WTC11 (cell line): ENCODE measurements around the gene CASP2. TPM values are rescaled to one million over a fixed set of nuclear protein-coding genes. Genes with fewer than 3 reads are reported as not detected.

Experiments used
- ATAC-seq: fragments of 200-7000 bp; cut with Tn5 transposase; 2 replicates; pipeline ENCODE4 v1.10.0; 2021; ENCODE audit warnings: mild to moderate bottlenecking, moderate library complexity
- CTCF ChIA-PET: fragments of 300-600 bp; sonication (Branson Sonifier 250); formaldehyde crosslinking; loops from one replicate; lab custom pipeline; 2021; ENCODE audit warnings: antibody characterized with exemption; lab: Charles Lee
- POLR2A ChIA-PET: fragments of 350-600 bp; sonication (Branson Sonifier 250); formaldehyde crosslinking; loops from one replicate; lab custom pipeline; 2021; ENCODE audit warnings: antibody characterized with exemption; lab: Charles Lee
- DNase-seq: peaks from one replicate; pipeline ENCODE4 v3.0.0; 2021; ENCODE audit warnings: low spot score
- H3K27ac Mint-ChIP-seq: 2 replicates; pipeline ENCODE4 v1.8.0; 2021; ENCODE audit warnings: mixed read lengths
- H3K27me3 Mint-ChIP-seq: 2 replicates; pipeline ENCODE4 v1.8.0; 2021; ENCODE audit warnings: low read depth, mild to moderate bottlenecking, moderate library complexity, mixed read lengths
- H3K36me3 Mint-ChIP-seq: 2 replicates; pipeline ENCODE4 v1.8.0; 2021; ENCODE audit warnings: mixed read lengths
- H3K4me1 Mint-ChIP-seq: 2 replicates; pipeline ENCODE4 v1.8.0; 2022; ENCODE audit warnings: mixed read lengths
- H3K4me3 Mint-ChIP-seq: 2 replicates; pipeline ENCODE4 v1.8.0; 2021; ENCODE audit warnings: mild to moderate bottlenecking, moderate library complexity, mixed read lengths
- H3K9me3 Mint-ChIP-seq: 2 replicates; pipeline ENCODE4 v1.8.0; 2021; ENCODE audit warnings: mixed read lengths
- ARID4B ChIP-seq: sonication (generic); formaldehyde crosslinking; IDR thresholded peaks from 2 replicates; pipeline ENCODE4 v1.8.0; 2023; ENCODE audit warnings: missing genetic modification reagents, mild to moderate bottlenecking, borderline replicate concordance
- ATF2 ChIP-seq: sonication (generic); formaldehyde crosslinking; IDR thresholded peaks from 2 replicates; pipeline ENCODE4 v1.8.1; 2022; ENCODE audit warnings: low read depth, missing genetic modification reagents, borderline replicate concordance
- CTCF ChIP-seq: fragments of 200-600 bp; IDR thresholded peaks from 2 replicates; pipeline ENCODE4 v1.8.0; 2022; ENCODE audit warnings: antibody characterized with exemption
- ESRRA ChIP-seq: sonication (generic); formaldehyde crosslinking; IDR thresholded peaks from 2 replicates; pipeline ENCODE4 v1.8.1; 2022; ENCODE audit warnings: mild to moderate bottlenecking, missing genetic modification reagents, borderline replicate concordance
- FOXJ3 ChIP-seq: sonication (generic); formaldehyde crosslinking; IDR thresholded peaks from 2 replicates; pipeline ENCODE4 v1.9.0; 2021; ENCODE audit warnings: missing genetic modification reagents, mild to moderate bottlenecking, borderline replicate concordance
- FOXP1 ChIP-seq: sonication (generic); formaldehyde crosslinking; IDR thresholded peaks from 2 replicates; pipeline ENCODE4 v1.8.0; 2022; ENCODE audit warnings: missing genetic modification reagents, mild to moderate bottlenecking, moderate library complexity, borderline replicate concordance
- GRHL2 ChIP-seq: fragments of 250-450 bp; sonication (Bioruptor Pico); IDR thresholded peaks from 2 replicates; pipeline ENCODE4 v1.8.0; 2022; ENCODE audit warnings: mild to moderate bottlenecking, moderate library complexity; ENCODE audit not compliant: insufficient replicate concordance, severe bottlenecking
- NR3C1 ChIP-seq: sonication (generic); formaldehyde crosslinking; conservative IDR thresholded peaks from 2 replicates; pipeline ENCODE4 v1.8.1; 2023; ENCODE audit warnings: low read depth, mild to moderate bottlenecking, missing genetic modification reagents
- RELA ChIP-seq: sonication (generic); formaldehyde crosslinking; IDR thresholded peaks from 2 replicates; pipeline ENCODE4 v1.8.1; 2022; ENCODE audit warnings: missing genetic modification reagents, mild to moderate bottlenecking, borderline replicate concordance
- USF2 ChIP-seq: sonication (generic); formaldehyde crosslinking; IDR thresholded peaks from 2 replicates; pipeline ENCODE4 v1.8.1; 2023; ENCODE audit warnings: mild to moderate bottlenecking, missing genetic modification reagents, moderate library complexity
- ZNF138 ChIP-seq: sonication (generic); formaldehyde crosslinking; conservative IDR thresholded peaks from 2 replicates; pipeline ENCODE4 v1.8.1; 2022; ENCODE audit warnings: mild to moderate bottlenecking, moderate library complexity, missing genetic modification reagents
- total RNA-seq: library from RNA; stranded (reverse); gene quantifications from 3 replicates; pipeline ENCODE4 v1.2.3, GENCODE V29; 2021
- TF ChIP-seq, protein P1 (sequence below): sonication (generic); formaldehyde crosslinking; IDR thresholded peaks from 2 replicates; pipeline ENCODE4 v1.8.0; 2022; ENCODE audit warnings: missing genetic modification reagents
- TF ChIP-seq, protein P2 (sequence below): sonication (generic); formaldehyde crosslinking; IDR thresholded peaks from 2 replicates; pipeline ENCODE4 v1.8.1; 2022; ENCODE audit warnings: mild to moderate bottlenecking, moderate library complexity, missing genetic modification reagents

CASP2 gene
- total RNA-seq, 1 experiment from 2014 or later = 35.4 TPM

DNA sequence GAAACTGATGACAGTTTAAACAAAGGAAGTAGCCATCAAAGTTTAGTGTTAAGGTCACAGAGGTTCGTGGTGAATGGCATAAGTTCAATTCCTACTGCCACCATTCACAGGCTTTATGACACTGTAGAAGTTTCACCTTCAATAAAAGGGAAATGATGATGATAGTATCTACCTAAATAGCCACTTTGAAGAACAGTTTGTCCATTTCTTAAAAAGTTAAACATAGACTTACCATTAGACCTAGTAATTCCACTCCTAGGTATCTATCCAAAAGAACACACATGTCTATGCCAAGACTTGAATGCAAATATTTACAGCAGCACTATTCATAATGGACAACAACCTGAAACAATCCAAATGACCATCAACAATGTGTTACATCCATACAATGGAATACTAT lies 43.8 kb upstream of the CASP2 start:
- Mint-ChIP-seq H3K27ac (no peak overlapping the region), H3K36me3 (no peaks in the 10 kb centered on the region), H3K4me3 (no peak overlapping the region), H3K9me3 (no peaks in the 10 kb centered on the region), H3K27me3 (peaks cover 16% of the 10 kb centered on the region), H3K4me1 (no peaks in the 10 kb centered on the region)
- CTCF ChIA-PET = interaction anchor here (1.6 kb wide), 1 partner anchor 29 kb away, joined by 4 read pairs; no protein-coding TSS in a partner anchor
- TF ChIP-seq RELA (CRISPR knock-in tag) (no peak), FOXJ3 (CRISPR knock-in tag) (no peak), USF2 (CRISPR knock-in tag) (no peak), ESRRA (no peak), ATF2 (no peak), FOXP1 (no peak), CTCF (no peak), ARID4B (CRISPR knock-in tag) (no peak), NR3C1 (CRISPR knock-in tag) (no peak), GRHL2 (CRISPR knock-in tag) (no peak), ZNF138 (CRISPR knock-in tag) (no peak)
- TF ChIP-seq, protein P1, sequence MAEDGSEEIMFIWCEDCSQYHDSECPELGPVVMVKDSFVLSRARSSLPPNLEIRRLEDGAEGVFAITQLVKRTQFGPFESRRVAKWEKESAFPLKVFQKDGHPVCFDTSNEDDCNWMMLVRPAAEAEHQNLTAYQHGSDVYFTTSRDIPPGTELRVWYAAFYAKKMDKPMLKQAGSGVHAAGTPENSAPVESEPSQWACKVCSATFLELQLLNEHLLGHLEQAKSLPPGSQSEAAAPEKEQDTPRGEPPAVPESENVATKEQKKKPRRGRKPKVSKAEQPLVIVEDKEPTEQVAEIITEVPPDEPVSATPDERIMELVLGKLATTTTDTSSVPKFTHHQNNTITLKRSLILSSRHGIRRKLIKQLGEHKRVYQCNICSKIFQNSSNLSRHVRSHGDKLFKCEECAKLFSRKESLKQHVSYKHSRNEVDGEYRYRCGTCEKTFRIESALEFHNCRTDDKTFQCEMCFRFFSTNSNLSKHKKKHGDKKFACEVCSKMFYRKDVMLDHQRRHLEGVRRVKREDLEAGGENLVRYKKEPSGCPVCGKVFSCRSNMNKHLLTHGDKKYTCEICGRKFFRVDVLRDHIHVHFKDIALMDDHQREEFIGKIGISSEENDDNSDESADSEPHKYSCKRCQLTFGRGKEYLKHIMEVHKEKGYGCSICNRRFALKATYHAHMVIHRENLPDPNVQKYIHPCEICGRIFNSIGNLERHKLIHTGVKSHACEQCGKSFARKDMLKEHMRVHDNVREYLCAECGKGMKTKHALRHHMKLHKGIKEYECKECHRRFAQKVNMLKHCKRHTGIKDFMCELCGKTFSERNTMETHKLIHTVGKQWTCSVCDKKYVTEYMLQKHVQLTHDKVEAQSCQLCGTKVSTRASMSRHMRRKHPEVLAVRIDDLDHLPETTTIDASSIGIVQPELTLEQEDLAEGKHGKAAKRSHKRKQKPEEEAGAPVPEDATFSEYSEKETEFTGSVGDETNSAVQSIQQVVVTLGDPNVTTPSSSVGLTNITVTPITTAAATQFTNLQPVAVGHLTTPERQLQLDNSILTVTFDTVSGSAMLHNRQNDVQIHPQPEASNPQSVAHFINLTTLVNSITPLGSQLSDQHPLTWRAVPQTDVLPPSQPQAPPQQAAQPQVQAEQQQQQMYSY (CRISPR knock-in tag) = no peak
- TF ChIP-seq, protein P2, sequence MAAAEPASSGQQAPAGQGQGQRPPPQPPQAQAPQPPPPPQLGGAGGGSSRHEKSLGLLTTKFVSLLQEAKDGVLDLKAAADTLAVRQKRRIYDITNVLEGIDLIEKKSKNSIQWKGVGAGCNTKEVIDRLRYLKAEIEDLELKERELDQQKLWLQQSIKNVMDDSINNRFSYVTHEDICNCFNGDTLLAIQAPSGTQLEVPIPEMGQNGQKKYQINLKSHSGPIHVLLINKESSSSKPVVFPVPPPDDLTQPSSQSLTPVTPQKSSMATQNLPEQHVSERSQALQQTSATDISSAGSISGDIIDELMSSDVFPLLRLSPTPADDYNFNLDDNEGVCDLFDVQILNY (CRISPR knock-in tag) = no peak
- POLR2A ChIA-PET = no interaction called here
- DNase-seq = no peak
- ATAC-seq = no peak
